HuH-7.5 (cell line): ENCODE data around the gene CAPN11.
"Not testable (repeated sequence)": the region's sequence is repeated elsewhere in the genome, so short reads cannot be mapped to it uniquely, and the experiment has no call there.

Experiments
- DNase-seq: peaks from one replicate; pipeline ENCODE4 v3.0.0; 2011; ENCODE audit warnings: low spot score

Gene CAPN11

GRCh38 chr6:44228433-44228832, 69.8 kb downstream of the CAPN11 start:
- DNase-seq = no peak

DNA sequence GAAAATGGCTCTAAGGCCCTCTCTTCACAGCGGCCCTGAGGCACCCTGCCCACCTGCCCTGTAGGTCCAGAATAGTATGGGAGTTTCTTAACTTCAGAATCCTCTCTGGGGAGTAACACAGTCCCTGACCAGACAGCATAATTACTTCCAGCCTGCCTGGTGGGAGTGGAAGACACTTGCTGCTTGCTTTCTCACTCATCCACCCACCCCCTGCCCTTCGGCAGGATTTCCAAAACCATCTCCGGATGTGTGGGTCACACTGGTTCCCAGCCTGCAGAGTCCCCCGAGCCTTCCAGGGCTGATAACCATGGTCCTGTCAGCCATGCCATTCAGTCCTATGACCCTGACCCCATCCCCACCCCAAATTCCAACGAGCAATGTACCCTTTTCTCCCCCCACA, 70.2 kb downstream of the CAPN11 start:
- no peak for DNase-seq

GRCh38 chr6:44229376-44230033, 70.9 kb downstream of the CAPN11 start:
- no peak for DNase-seq

- DNase-seq = no peak
Measured at GRCh38 chr6:44230034-44230675, 71.5 kb downstream of the CAPN11 start.

DNA sequence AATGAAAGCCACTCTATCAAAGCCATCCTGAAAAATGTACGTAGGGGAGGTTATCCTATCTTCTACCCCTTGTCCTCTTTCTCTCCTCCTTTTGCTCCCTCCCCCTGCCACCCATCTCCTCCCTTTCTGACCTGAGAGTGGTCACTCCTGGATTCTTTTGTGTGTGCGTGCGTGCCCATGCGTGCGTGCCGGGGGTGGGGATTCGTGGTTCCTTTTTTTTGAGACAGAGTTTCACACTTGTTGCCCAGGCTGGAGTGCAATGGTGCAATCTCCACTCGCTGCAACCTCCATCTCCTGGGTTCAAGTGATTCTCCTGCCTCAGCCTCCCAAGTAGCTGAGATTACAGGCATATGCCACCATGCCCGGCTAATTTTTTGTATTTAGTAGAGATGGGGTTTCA, 72.8 kb downstream of the CAPN11 start:
- DNase-seq = not testable (repeated sequence)

GRCh38 chr6:44232676-44233566, 74.3 kb downstream of the CAPN11 start:
- no peak for DNase-seq

- DNase-seq = no peak
Measured at GRCh38 chr6:44233567-44234100, 75.0 kb downstream of the CAPN11 start.
